T-helper 2 cell treated with Interferon-gamma antibody and Interleukin-4, amounts not matched to agents 5 μg/mL and 100 μg/mL, for 36 hours (primary cell): ENCODE data around the gene SP3.

ENCODE experiments used
- DNase-seq: peaks from one replicate; pipeline ENCODE4 v3.0.0; 2021; ENCODE audit warnings: low spot score
- H3K27ac Mint-ChIP-seq: one replicate; pipeline ENCODE4 v1.8.0; 2021; ENCODE audit warnings: mild to moderate bottlenecking, mixed read lengths
- H3K27me3 Mint-ChIP-seq: one replicate; pipeline ENCODE4 v1.8.0; 2021; ENCODE audit warnings: low read depth, mixed read lengths
- H3K36me3 Mint-ChIP-seq: one replicate; pipeline ENCODE4 v1.8.0; 2021; ENCODE audit warnings: low read depth, mixed read lengths
- H3K4me1 Mint-ChIP-seq: one replicate; pipeline ENCODE4 v1.8.0; 2021; ENCODE audit warnings: low read depth, mixed read lengths
- H3K4me3 Mint-ChIP-seq: one replicate; pipeline ENCODE4 v1.8.0; 2022; ENCODE audit warnings: mild to moderate bottlenecking, moderate library complexity, mixed read lengths
- H3K9me3 Mint-ChIP-seq: one replicate; pipeline ENCODE4 v1.8.0; 2021; ENCODE audit warnings: mixed read lengths

SP3 gene

GRCh38 chr2:173866874-173867618 lies 98.1 kb downstream of the SP3 start:
- H3K4me1 Mint-ChIP-seq = no peaks in the 10 kb centered on the region
- H3K4me3 Mint-ChIP-seq = no peak overlapping the region
- no peaks in the 10 kb centered on the region for H3K9me3 Mint-ChIP-seq
- H3K36me3 Mint-ChIP-seq = no peaks in the 10 kb centered on the region
- DNase-seq = no peak
- H3K27ac Mint-ChIP-seq = no peak overlapping the region
- H3K27me3 Mint-ChIP-seq = peaks cover 9% of the 10 kb centered on the region

GRCh38 chr2:173865971-173866873 lies 99.0 kb downstream of the SP3 start:
- H3K36me3 Mint-ChIP-seq = no peaks in the 10 kb centered on the region
- DNase-seq = no peak
- H3K27ac Mint-ChIP-seq = no peak overlapping the region
- H3K9me3 Mint-ChIP-seq = no peaks in the 10 kb centered on the region
- no peaks in the 10 kb centered on the region for H3K4me1 Mint-ChIP-seq
- no peak overlapping the region for H3K4me3 Mint-ChIP-seq
- H3K27me3 Mint-ChIP-seq = peaks cover 5% of the 10 kb centered on the region

DNA sequence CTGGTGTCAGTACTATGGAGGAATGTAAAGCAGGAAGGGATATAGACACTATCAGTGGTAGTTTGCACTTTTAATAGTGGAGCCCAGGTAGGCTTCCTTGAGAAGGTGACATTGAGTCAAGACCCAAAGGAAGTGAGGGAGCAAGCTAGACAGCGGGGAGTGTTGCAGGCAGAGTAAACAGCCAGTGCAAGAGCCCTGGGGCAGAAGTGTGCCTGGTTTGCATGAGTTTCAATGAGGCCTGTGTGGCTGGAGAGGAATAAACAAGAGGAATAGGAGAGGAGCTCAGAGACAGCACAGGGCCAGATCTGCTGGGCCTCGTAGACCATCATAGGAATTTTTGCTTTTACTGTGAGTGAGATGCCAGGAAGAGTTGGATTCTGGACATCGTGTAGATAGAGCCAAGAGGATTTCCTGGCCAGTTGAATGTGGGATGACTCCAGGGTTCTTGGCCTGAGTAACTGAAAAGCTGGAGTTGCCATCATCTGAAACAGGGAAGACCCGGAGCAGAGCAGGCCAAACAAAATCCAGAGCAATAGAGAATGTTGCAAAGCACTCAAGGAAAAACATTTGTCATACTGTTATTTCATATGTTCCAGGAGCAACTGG lies 102.5 kb downstream of the SP3 start:
- H3K36me3 Mint-ChIP-seq = no peaks in the 10 kb centered on the region
- DNase-seq = no peak
- no peaks in the 10 kb centered on the region for H3K9me3 Mint-ChIP-seq
- no peaks in the 10 kb centered on the region for H3K27me3 Mint-ChIP-seq
- H3K27ac Mint-ChIP-seq = no peak overlapping the region
- no peak overlapping the region for H3K4me3 Mint-ChIP-seq
- H3K4me1 Mint-ChIP-seq = peaks cover 6% of the 10 kb centered on the region

DNA sequence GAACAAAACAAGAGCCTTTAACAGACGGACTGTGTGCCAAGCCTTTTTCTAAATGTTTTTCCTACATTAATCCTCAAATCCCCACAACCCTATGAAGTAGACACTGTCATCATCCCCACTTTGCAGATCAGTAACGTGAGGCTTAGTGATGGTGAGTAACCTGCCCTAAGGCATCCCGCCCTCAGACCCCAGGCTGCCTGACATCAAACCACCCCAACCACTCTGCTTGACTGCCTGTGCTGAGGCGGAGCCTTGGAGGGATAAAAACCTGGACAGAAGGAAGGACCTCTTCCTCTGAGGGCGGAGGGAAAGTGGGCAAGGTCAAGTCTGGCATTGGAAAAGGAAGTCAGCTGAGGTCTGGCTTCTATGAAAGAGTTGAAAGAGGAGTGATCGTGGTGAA lies 104.6 kb downstream of the SP3 start:
- Mint-ChIP-seq H3K9me3 (no peaks in the 10 kb centered on the region), H3K27me3 (no peaks in the 10 kb centered on the region), H3K27ac (no peak overlapping the region), H3K4me3 (no peak overlapping the region), H3K36me3 (no peaks in the 10 kb centered on the region), H3K4me1 (peaks cover 6% of the 10 kb centered on the region)
- DNase-seq = no peak

- DNase-seq = no peak
- Mint-ChIP-seq H3K27ac (no peak overlapping the region), H3K4me1 (peaks cover 6% of the 10 kb centered on the region), H3K4me3 (no peak overlapping the region), H3K36me3 (no peaks in the 10 kb centered on the region), H3K27me3 (peaks cover under 1% of the 10 kb centered on the region), H3K9me3 (no peaks in the 10 kb centered on the region)
Measured at GRCh38 chr2:173860082-173860481, 105.1 kb downstream of the SP3 start.

DNA sequence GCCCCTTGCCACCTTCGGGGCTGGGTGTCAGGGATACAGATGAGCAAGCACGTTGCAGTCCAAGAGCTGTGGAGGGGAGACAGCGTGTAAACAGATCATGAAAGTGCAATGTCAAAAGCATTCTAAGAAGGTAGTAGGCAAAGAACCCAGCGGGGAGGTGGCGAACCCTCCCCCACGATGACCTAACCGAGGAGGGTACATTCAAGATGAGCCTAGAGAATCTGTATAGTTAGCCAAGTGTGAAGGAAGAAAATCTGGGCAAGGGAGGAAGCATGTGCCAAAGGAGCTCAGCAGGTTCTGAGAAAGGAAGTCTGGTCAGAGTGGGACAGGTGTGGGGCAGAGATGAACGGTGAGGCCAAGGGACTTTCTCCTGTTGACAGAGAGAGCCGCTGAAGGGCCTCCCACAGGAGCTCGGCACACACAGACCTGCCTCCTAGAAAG lies 106.9 kb downstream of the SP3 start:
- no peak overlapping the region for H3K27ac Mint-ChIP-seq
- H3K4me3 Mint-ChIP-seq = no peak overlapping the region
- no peaks in the 10 kb centered on the region for H3K9me3 Mint-ChIP-seq
- no peak for DNase-seq
- H3K4me1 Mint-ChIP-seq = peaks cover 6% of the 10 kb centered on the region
- H3K27me3 Mint-ChIP-seq = peaks cover 4% of the 10 kb centered on the region
- H3K36me3 Mint-ChIP-seq = no peaks in the 10 kb centered on the region
